ENCODE measurements around the gene NR4A2. TPM values are rescaled to one million over a fixed set of nuclear protein-coding genes. Genes with fewer than 3 reads are reported as not detected.

NR4A2 gene
- total and polyA plus RNA-seq, 2 donors, result 0.61 to 4.4 TPM

DNA sequence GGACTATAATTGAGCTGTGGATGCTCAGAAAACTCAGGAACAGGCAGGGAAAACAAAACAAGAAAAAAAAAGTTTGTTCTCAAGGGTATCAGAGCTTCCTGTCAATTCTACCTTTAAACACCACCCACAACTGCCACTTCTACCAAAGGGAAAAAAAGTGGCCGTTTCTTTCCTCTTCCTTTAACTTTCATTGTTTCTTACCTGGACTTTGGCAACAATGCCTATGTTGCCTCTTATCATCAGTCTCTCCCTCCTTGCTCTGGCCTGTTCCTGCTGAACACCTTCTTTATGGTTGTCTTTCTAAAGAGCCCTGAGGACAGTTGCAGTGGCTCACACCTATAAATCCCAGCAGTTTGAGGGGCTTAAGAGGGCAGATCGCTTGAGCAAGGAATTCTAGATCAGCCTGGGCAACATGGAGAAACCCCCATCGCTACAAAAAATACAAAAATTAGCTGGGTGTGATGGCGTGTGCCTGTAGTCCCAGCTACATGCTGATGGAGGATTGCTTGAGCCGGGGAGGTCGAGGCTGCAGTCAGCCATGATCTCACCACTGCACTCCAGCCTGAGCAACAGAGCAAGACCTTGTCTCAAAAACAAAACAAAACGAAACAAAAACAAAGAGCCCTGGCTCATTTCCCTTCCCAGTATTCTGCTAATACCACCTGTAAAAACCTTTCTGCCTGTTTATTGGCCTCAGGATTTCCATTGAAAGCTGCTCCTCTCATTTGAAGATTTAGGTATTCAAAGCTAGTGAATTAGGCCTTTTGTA, 18.0 kb upstream of the NR4A2 start:
- H3K27ac ChIP-seq (ENCODE audit: low read depth in 1 of 2, low read length in 1 of 2), result no peak overlapping the region
- WGBS, result 95% methylated on average over 7 of the region's 7 CpGs
- H3K4me3 ChIP-seq (ENCODE audit: low read length in 2 of 2), result no peak overlapping the region
- no peaks in the 10 kb centered on the region for H3K9me3 ChIP-seq (ENCODE audit: control insufficient read depth in 2 of 2, insufficient read depth in 1 of 2, low read length in 1 of 2)
- H3K36me3 ChIP-seq (ENCODE audit: control insufficient read depth in 2 of 2, insufficient read depth in 2 of 2, low read length in 1 of 2), result no peaks in the 10 kb centered on the region
- H3K27me3 ChIP-seq (ENCODE audit: control insufficient read depth in 2 of 2, insufficient read depth in 1 of 2, low read length in 1 of 2), result peaks cover 0 to 1% of the 10 kb centered on the region in 2 donors
- H3K4me1 ChIP-seq (ENCODE audit: control insufficient read depth in 2 of 2, insufficient read depth in 2 of 2, low read length in 2 of 2), result no peaks in the 10 kb centered on the region
- no peak for DNase-seq (ENCODE audit: low read depth in 6 of 9, low spot score in 9 of 9)

DNA sequence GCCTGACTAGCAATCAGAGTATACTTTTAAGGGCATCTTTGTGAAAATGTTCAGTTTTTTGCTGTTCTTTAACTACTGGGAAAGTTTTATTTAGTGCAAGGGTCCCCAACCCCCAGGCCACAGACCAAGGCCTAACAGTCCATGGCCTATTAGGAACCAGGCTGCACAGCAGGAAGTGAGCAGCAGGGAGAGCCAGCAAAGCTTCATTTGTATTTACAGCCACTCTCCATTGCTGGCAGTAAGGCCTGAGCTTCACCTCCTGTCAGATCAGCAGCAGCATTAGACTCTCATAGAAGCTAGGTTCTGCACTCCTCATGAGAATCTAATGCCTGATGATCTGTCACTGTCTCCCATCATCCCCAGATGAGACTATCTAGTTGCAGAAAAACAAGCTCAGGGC, 17.1 kb upstream of the NR4A2 start:
- H3K9me3 ChIP-seq (ENCODE audit: control insufficient read depth in 2 of 2, insufficient read depth in 1 of 2, low read length in 1 of 2), result no peaks in the 10 kb centered on the region
- DNase-seq (ENCODE audit: low read depth in 6 of 9, low spot score in 9 of 9), result no peak
- no peak overlapping the region for H3K27ac ChIP-seq (ENCODE audit: low read depth in 1 of 2, low read length in 1 of 2)
- no peaks in the 10 kb centered on the region for H3K4me1 ChIP-seq (ENCODE audit: control insufficient read depth in 2 of 2, insufficient read depth in 2 of 2, low read length in 2 of 2)
- H3K27me3 ChIP-seq (ENCODE audit: control insufficient read depth in 2 of 2, insufficient read depth in 1 of 2, low read length in 1 of 2), result peaks cover 0 to 6% of the 10 kb centered on the region in 2 donors
- no peaks in the 10 kb centered on the region for H3K36me3 ChIP-seq (ENCODE audit: control insufficient read depth in 2 of 2, insufficient read depth in 2 of 2, low read length in 1 of 2)
- no peak overlapping the region for H3K4me3 ChIP-seq (ENCODE audit: low read length in 2 of 2)

DNA sequence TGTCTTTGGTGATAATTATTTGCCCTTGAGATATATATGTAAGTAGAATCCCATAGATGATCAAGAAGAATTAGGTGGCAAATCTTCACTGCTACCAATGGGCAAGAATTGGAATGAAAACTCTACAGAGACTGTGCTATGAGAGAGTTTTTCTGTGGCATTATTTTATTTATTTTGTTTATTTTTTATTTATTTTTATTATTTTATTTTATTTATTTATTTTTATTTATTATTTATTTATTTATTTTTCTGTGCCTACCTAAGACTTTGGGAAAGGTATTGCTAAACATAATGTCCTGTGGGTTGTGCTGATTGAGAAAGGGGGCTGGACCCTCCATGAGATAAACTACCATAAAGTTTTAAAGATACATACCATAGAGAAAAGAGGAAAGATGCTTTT, 16.6 kb upstream of the NR4A2 start:
- Histone ChIP-seq H3K9me3 (ENCODE audit: control insufficient read depth in 2 of 2, insufficient read depth in 1 of 2, low read length in 1 of 2) (no peaks in the 10 kb centered on the region), H3K36me3 (ENCODE audit: control insufficient read depth in 2 of 2, insufficient read depth in 2 of 2, low read length in 1 of 2) (no peaks in the 10 kb centered on the region), H3K4me1 (ENCODE audit: control insufficient read depth in 2 of 2, insufficient read depth in 2 of 2, low read length in 2 of 2) (no peaks in the 10 kb centered on the region), H3K4me3 (ENCODE audit: low read length in 2 of 2) (no peak overlapping the region), H3K27me3 (ENCODE audit: control insufficient read depth in 2 of 2, insufficient read depth in 1 of 2, low read length in 1 of 2) (peaks cover under 1 to 6% of the 10 kb centered on the region in 2 donors), H3K27ac (ENCODE audit: low read depth in 1 of 2, low read length in 1 of 2) (no peak overlapping the region)
- DNase-seq (ENCODE audit: low read depth in 6 of 9, low spot score in 9 of 9), result no peak

DNA sequence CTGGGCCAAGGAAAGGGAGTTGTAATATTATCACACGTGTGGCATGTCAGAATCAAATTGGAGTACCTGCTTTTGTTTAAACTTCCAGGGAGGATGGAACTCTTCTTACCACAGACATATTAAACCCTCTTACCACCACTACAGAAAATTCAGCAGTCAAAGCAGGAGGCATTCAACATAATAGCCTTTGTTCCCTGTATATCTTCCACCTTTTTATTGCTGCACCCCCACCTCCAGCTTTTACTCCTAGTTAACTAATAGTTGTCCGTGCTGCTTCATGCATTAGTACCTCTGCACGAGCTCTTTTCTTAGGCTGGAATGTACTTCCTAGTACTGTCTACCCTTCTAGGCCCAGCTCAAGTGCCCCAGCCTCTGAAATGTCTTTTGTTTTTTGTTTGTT, 14.9 kb upstream of the NR4A2 start:
- WGBS, result 95% methylated on average over 3 of the region's 3 CpGs
- no peak for DNase-seq (ENCODE audit: low read depth in 6 of 9, low spot score in 9 of 9)
- peaks cover 10 to 22% of the 10 kb centered on the region in 2 donors for H3K27me3 ChIP-seq (ENCODE audit: control insufficient read depth in 2 of 2, insufficient read depth in 1 of 2, low read length in 1 of 2)
- no peaks in the 10 kb centered on the region for H3K36me3 ChIP-seq (ENCODE audit: control insufficient read depth in 2 of 2, insufficient read depth in 2 of 2, low read length in 1 of 2)
- no peaks in the 10 kb centered on the region for H3K9me3 ChIP-seq (ENCODE audit: control insufficient read depth in 2 of 2, insufficient read depth in 1 of 2, low read length in 1 of 2)
- H3K4me3 ChIP-seq (ENCODE audit: low read length in 2 of 2), result no peak overlapping the region
- no peak overlapping the region for H3K27ac ChIP-seq (ENCODE audit: low read depth in 1 of 2, low read length in 1 of 2)
- peaks cover 4 to 5% of the 10 kb centered on the region in 2 donors for H3K4me1 ChIP-seq (ENCODE audit: control insufficient read depth in 2 of 2, insufficient read depth in 2 of 2, low read length in 2 of 2)

DNA sequence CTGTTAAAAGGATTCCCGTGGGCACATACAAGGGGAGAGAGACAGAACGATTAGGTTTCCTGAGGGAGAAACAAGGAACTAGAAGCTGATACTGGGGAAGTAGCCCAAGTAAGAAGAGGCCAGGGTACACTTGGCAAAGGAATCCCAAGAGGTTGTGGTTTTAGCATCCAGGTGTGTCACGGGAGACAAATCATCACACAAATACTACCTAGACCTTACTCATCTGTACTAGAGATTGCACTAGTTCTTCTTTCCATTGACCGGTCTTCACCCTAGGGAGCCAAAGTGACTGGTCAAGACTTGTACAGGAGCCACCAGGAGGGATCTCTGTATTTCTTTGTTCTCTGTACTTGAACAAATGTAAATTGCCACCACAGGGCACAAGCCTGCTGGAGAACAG, 14.2 kb upstream of the NR4A2 start:
- no peaks in the 10 kb centered on the region for H3K9me3 ChIP-seq (ENCODE audit: control insufficient read depth in 2 of 2, insufficient read depth in 1 of 2, low read length in 1 of 2)
- 70% methylated on average over 4 of the region's 4 CpGs for WGBS
- H3K36me3 ChIP-seq (ENCODE audit: control insufficient read depth in 2 of 2, insufficient read depth in 2 of 2, low read length in 1 of 2), result no peaks in the 10 kb centered on the region
- peaks cover 4 to 5% of the 10 kb centered on the region in 2 donors for H3K4me1 ChIP-seq (ENCODE audit: control insufficient read depth in 2 of 2, insufficient read depth in 2 of 2, low read length in 2 of 2)
- peaks cover 10 to 28% of the 10 kb centered on the region in 2 donors for H3K27me3 ChIP-seq (ENCODE audit: control insufficient read depth in 2 of 2, insufficient read depth in 1 of 2, low read length in 1 of 2)
- no peak overlapping the region for H3K27ac ChIP-seq (ENCODE audit: low read depth in 1 of 2, low read length in 1 of 2)
- no peak overlapping the region for H3K4me3 ChIP-seq (ENCODE audit: low read length in 2 of 2)
- DNase-seq (ENCODE audit: low read depth in 6 of 9, low spot score in 9 of 9), result no peak

DNA sequence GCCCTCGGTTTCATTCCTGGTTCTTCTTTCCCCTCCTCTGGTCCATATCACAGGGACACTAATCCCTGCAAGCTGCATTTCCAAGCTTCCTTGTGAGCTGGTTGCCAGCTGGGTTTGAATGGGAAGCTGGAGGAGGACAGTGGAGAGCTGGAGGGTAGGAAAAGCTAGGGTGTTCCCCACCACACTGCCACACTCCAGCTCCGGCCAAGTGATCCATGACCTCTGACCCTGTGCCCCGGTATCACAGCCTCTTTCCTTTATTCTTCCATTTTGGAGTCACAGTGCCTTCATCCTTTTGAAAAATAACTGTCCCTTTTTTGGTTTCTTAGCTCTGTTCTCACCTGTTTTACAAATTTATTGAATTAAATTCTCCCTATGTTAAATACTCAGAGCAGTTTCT, 13.1 kb upstream of the NR4A2 start:
- H3K9me3 ChIP-seq (ENCODE audit: control insufficient read depth in 2 of 2, insufficient read depth in 1 of 2, low read length in 1 of 2), result no peaks in the 10 kb centered on the region
- 96% methylated on average over 3 of the region's 3 CpGs for WGBS
- H3K27ac ChIP-seq (ENCODE audit: low read depth in 1 of 2, low read length in 1 of 2), result no peak overlapping the region
- H3K36me3 ChIP-seq (ENCODE audit: control insufficient read depth in 2 of 2, insufficient read depth in 2 of 2, low read length in 1 of 2), result no peaks in the 10 kb centered on the region
- H3K27me3 ChIP-seq (ENCODE audit: control insufficient read depth in 2 of 2, insufficient read depth in 1 of 2, low read length in 1 of 2), result peaks cover 17 to 39% of the 10 kb centered on the region in 2 donors
- peaks cover 4 to 10% of the 10 kb centered on the region in 2 donors for H3K4me1 ChIP-seq (ENCODE audit: control insufficient read depth in 2 of 2, insufficient read depth in 2 of 2, low read length in 2 of 2)
- H3K4me3 ChIP-seq (ENCODE audit: low read length in 2 of 2), result no peak overlapping the region
- no peak for DNase-seq (ENCODE audit: low read depth in 6 of 9, low spot score in 9 of 9)

DNA sequence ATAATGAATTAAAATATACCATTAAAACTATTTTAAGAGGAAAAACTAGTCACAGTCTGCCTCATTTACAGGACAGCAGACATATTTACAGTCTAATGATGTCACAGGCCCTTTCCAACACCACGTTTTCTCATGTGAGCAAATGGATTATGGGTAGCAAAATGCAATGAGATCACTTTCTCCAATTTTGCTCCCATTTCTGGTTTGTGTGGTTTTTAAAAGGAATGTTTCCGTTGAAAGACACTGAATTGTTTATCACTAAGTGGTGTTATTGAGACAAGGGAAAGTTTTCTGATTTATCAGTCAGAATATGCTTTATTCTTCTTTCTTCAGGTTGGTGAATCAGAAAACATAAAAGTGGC, 11.4 kb upstream of the NR4A2 start:
- WGBS, result 92% methylated on average over 2 of the region's 2 CpGs
- H3K9me3 ChIP-seq (ENCODE audit: control insufficient read depth in 2 of 2, insufficient read depth in 1 of 2, low read length in 1 of 2), result no peaks in the 10 kb centered on the region
- H3K4me3 ChIP-seq (ENCODE audit: low read length in 2 of 2), result no peak overlapping the region
- peaks cover 20 to 42% of the 10 kb centered on the region in 2 donors for H3K27me3 ChIP-seq (ENCODE audit: control insufficient read depth in 2 of 2, insufficient read depth in 1 of 2, low read length in 1 of 2)
- H3K27ac ChIP-seq (ENCODE audit: low read depth in 1 of 2, low read length in 1 of 2), result no peak overlapping the region
- DNase-seq (ENCODE audit: low read depth in 6 of 9, low spot score in 9 of 9), result no peak
- H3K4me1 ChIP-seq (ENCODE audit: control insufficient read depth in 2 of 2, insufficient read depth in 2 of 2, low read length in 2 of 2), result peaks cover 4 to 10% of the 10 kb centered on the region in 2 donors
- H3K36me3 ChIP-seq (ENCODE audit: control insufficient read depth in 2 of 2, insufficient read depth in 2 of 2, low read length in 1 of 2), result no peaks in the 10 kb centered on the region

DNA sequence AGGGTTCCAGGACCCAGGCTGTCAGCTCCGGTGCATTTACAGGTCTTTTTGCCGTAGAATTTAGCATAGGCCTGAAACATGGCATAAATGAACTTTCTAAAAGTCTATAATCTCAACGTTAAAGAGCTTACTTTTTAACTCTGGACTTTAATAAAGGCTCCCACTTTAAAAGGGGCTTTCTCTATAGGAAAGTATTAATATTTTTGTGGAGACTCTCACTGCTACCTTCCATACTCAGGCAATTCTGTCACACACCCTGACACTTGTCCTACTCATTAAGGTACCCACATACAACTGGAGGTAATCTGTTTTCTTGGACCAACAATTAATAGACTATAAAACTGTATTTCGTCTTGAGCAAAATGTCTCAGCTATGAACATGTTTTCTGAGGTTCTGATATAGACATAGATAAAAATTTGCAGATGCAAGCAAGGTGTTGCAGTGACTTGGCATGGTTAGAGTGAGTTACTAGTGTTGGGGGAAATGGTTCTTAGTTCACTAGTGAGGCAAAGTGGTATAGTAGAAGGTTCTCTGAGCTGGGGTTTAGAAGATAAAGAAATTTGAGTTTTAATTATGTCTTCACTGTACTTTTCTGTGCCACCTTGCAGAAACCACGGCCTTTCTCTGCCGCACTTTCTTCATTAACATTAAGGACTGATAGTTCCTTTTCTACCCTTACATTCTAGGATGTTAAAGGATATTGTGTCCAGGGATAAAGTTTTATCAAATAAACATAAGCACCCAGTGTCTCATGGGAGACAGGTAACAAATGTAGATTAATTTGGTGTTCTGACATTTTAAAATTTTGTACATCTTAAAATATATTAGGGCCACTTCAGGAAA, 10.8 kb upstream of the NR4A2 start:
- H3K9me3 ChIP-seq (ENCODE audit: control insufficient read depth in 2 of 2, insufficient read depth in 1 of 2, low read length in 1 of 2), result no peaks in the 10 kb centered on the region
- peak overlapping the region; percentile 46 to 72 for H3K4me3 ChIP-seq (ENCODE audit: low read length in 2 of 2)
- DNase-seq (ENCODE audit: low read depth in 6 of 9, low spot score in 9 of 9), result no peak
- peak overlapping the region; percentile 69 to 97 for H3K27ac ChIP-seq (ENCODE audit: low read depth in 1 of 2, low read length in 1 of 2)
- peaks cover 4 to 10% of the 10 kb centered on the region in 2 donors for H3K4me1 ChIP-seq (ENCODE audit: control insufficient read depth in 2 of 2, insufficient read depth in 2 of 2, low read length in 2 of 2)
- H3K27me3 ChIP-seq (ENCODE audit: control insufficient read depth in 2 of 2, insufficient read depth in 1 of 2, low read length in 1 of 2), result peaks cover 20 to 42% of the 10 kb centered on the region in 2 donors
- no peaks in the 10 kb centered on the region for H3K36me3 ChIP-seq (ENCODE audit: control insufficient read depth in 2 of 2, insufficient read depth in 2 of 2, low read length in 1 of 2)
- 47% methylated on average over 6 of the region's 6 CpGs for WGBS
